ENCODE data around the gene CCDC142.

The CCDC142 gene

DNA sequence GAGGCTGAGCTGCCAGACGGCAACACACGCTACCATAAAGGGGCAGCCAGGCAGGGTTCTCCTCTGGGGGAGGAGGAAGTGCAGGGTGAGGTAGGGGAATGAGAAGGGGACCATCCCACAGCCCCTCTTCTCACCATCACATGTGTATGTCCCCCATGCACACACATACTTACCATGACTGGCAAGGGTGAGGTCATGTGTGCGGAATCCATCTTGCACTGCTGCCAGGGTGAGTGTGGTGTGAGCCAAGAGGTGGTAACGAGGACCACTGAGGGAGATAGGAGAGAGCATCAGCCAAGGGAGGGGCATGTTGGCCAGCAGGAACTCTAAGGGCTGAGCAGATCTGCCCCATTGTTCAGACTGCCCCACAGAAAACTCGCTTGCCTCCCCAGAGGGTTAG lies 54.1 kb downstream of the CCDC142 start:
- in situ Hi-C loops (cut with HindIII; ENCODE audit: low sequenced_read_pairs), result no loop called here

DNA sequence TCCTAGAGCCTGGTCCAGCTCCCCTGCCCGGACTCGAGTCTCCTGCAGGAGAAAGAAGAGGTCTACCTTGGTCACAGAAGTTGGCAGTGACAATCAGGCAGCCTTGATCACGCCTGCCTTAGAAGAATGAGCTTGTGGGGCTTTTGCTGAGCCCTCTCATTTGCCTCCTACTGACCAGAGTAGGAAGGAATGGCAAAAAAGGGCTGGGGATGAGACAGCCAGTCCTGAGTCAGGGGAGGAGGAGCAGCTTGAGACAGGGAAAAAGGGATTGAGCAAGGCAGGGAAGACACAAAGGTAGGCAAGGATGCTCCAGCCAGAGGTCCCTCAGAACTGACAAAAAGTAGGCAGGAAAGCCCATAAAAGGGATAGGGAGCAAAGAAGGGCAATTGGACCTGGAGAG lies 55.2 kb downstream of the CCDC142 start:
- TF ChIP-seq, protein P1, sequence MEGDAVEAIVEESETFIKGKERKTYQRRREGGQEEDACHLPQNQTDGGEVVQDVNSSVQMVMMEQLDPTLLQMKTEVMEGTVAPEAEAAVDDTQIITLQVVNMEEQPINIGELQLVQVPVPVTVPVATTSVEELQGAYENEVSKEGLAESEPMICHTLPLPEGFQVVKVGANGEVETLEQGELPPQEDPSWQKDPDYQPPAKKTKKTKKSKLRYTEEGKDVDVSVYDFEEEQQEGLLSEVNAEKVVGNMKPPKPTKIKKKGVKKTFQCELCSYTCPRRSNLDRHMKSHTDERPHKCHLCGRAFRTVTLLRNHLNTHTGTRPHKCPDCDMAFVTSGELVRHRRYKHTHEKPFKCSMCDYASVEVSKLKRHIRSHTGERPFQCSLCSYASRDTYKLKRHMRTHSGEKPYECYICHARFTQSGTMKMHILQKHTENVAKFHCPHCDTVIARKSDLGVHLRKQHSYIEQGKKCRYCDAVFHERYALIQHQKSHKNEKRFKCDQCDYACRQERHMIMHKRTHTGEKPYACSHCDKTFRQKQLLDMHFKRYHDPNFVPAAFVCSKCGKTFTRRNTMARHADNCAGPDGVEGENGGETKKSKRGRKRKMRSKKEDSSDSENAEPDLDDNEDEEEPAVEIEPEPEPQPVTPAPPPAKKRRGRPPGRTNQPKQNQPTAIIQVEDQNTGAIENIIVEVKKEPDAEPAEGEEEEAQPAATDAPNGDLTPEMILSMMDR (IDR thresholded peaks at IDR 0.05; ENCODE audit: low read depth, low read length), result no peak
- in situ Hi-C loops (cut with HindIII; ENCODE audit: low sequenced_read_pairs), result no loop called here
- DNase-seq (ENCODE audit: low read depth, low spot score), result no peak
- H3K4me3 ChIP-seq (ENCODE audit: low read depth, low read length), result no peak overlapping the region

More for the DNA sequence above, 54.1 kb downstream of the CCDC142 start:
- no peak for DNase-seq (ENCODE audit: low read depth, low spot score)
- H3K4me3 ChIP-seq (ENCODE audit: low read depth, low read length), result no peak overlapping the region
- TF ChIP-seq, protein P1 (IDR thresholded peaks at IDR 0.05; ENCODE audit: low read depth, low read length), result no peak

DNA sequence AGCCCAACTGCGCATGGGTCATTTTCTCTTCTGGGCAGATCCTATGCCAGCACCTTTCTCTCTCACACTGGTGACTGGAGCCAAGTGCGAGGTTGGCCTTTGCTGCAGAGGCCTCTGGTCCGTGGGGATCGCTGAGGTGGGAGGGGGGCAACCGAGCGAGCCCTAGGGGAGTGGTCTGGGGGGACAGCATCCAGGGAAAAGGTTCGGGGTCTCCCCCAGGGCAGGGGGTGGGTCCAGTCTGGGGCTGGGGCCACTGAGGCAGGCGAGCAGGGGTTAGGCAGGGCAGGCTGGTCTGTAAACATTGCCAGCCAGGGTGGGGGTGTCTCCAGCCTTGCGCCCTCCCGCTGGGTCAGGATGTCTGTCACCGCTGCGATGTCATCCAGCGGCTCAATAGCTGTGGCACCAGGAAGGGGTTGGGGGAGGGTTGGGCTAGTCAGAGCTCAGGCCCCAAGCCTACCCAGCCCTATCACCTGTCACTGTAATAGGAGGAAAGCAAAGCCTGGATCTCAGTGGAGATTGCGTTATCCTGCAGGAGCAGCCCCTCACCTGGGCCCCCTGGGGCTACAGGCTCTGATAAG lies 56.5 kb downstream of the CCDC142 start:
- TF ChIP-seq, protein P1 (IDR thresholded peaks at IDR 0.05; ENCODE audit: low read depth, low read length), result no peak

DNA sequence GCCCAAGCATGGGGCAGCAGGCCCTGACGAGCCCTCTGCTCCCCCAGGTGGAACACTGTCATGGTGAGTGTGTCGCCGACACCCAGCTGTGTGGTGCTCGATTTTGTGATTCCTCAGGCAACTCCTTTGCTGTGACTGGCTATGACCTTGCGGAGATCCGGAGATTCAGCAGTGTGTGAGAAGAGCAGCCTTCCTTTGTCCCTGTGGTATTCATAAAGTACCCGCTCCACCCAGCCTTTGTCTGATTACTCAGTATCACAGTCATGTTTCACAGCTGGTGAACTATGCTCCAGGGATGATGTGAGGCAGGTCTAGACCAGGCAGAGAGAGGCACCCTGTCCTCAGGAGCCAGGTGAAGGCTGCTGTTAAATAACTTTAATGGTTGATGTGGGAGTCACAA lies 57.3 kb downstream of the CCDC142 start:
- no peak overlapping the region for H3K4me3 ChIP-seq (ENCODE audit: low read depth, low read length)
- TF ChIP-seq, protein P1 (IDR thresholded peaks at IDR 0.05; ENCODE audit: low read depth, low read length), result no peak

More for the DNA sequence above, 56.5 kb downstream of the CCDC142 start:
- in situ Hi-C loops (cut with HindIII; ENCODE audit: low sequenced_read_pairs), result no loop called here
- H3K4me3 ChIP-seq (ENCODE audit: low read depth, low read length), result no peak overlapping the region
- no peak for DNase-seq (ENCODE audit: low read depth, low spot score)

DNA sequence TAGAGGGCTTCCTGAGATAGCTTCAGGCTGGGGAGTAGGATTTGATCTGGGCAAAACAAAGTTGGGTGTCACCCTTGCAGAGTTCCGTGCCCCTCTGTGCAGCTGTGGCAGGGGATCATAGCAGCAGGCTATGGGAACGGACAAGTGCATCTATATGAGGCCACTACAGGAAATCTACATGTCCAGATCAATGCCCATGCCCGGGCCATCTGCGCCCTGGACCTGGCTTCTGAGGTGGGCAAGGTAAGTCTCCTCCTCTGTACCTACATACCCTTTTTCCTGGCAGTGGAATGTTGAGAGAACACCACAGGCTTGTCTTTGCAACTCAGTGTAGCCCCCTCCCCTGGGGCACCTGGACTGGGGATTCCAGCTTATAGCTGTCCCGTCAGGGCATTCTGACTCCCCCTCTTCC lies 57.8 kb downstream of the CCDC142 start:
- in situ Hi-C loops (cut with HindIII; ENCODE audit: low sequenced_read_pairs), result no loop called here
- TF ChIP-seq, protein P1 (IDR thresholded peaks at IDR 0.05; ENCODE audit: low read depth, low read length), result no peak
- no peak for DNase-seq (ENCODE audit: low read depth, low spot score)
- no peak overlapping the region for H3K4me3 ChIP-seq (ENCODE audit: low read depth, low read length)

More for the DNA sequence above, 57.3 kb downstream of the CCDC142 start:
- in situ Hi-C loops (cut with HindIII; ENCODE audit: low sequenced_read_pairs), result no loop called here
- no peak for DNase-seq (ENCODE audit: low read depth, low spot score)

DNA sequence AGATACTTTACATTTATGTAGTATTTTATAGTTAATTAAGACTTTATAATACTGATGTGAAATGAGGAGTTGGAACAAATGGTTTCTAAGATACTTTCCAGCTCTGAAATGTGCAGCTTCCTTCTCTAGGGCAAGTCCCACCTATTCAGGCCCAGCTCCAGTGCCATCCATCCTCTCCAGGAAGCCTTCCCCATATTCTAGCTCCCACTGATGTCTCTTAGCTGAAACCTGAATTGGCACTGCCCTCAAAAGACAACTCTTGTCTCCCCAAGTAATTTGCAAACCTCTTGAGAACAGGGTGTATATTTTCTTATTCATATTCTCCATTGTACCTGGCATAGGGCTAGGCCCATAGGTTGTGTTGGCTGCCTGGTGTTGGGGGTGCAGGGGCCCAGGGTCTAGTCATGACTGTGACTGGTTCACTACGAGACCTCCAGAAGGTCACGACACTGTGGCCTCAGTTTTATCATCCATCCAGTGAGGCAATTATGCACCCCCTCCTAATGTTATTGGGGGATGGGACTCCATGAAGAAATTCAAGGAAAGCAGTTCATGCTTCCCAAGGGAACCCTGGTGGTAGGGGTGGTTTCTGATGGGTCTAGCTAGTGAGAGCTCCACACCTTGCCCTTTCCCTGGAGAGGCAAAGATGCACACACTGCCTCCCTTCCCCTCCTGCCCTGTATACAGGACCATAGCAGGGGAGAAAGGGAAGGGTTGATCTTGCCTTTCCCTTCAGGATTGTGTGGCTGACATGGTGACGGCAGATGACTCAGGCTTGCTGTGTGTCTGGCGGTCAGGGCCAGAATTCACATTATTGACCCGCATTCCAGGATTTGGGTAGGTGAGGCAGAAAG lies 58.4 kb downstream of the CCDC142 start:
- DNase-seq (ENCODE audit: low read depth, low spot score), result no peak
- TF ChIP-seq, protein P1 (IDR thresholded peaks at IDR 0.05; ENCODE audit: low read depth, low read length), result no peak
- no peak overlapping the region for H3K4me3 ChIP-seq (ENCODE audit: low read depth, low read length)
- in situ Hi-C loops (cut with HindIII; ENCODE audit: low sequenced_read_pairs), result no loop called here

All from astrocyte of the spinal cord (primary cell).